Kidney tubule cell (primary cell): ENCODE data around the gene KCNG4.

ENCODE experiments used
- DNase-seq: peaks from one replicate; pipeline ENCODE4 v3.0.0-alpha.2; 2018; ENCODE audit warnings: low spot score

Gene KCNG4

DNA sequence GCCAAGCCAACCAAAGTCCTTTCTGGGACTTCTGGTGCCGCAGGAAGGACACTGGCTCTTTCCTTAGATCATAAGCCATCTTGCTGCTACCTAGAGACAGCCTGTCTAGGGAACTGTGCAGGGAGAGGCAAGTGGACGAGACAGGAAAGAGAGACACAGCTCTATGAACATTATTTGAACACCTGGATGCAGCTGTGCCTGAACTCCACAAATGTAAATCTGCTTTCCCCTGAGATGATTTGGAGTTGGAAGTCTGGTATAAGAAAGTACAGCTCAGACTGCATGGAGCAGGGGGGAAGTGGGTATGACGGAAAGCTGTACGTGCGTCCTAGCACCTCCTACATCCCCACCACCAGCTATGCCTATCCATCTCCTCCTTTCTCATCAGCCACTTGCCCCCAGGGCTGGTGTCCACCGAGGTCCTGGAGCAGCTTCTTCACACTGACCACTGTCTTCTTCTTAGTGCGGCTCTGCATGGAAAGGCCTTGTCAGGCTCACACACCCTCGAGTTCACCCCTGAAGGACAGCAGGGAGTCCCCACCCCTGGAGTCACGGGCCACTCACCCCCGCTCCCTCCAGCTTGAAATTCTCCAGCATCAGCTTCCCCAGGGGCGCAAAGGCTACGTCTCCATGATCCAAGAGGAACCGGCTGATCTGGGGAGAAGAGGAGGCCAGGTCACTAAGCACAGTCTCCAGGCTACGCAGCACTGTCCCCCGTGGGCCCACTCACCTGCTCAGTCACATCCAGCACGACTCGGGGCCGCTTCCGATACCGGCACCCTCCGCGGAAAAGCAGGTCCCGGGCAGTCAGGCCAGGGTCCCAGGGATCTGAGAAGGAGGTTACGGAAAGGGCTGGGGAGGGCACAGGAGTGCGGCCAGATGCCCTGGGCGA, 56.9 kb downstream of the KCNG4 start:
- no peak for DNase-seq

DNA sequence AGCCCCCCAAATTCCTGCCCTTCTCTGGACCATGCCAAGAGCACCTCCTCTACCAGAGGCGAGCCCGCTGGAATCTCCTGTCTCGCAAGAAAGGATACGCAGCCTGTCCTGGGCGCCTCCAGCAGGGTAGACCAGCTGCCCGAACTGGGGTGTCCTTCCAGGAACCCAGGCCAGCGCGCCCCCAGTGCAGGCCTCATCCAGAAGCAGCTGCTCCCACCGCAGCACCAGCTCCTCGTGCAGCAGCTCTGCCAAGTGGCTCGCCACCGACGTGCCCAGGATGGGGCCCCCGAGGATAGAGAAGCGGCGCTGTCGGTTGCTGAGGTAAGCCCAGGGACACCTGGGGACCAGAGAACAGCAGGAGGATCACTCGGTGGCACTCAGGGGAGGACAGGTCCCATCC, 57.7 kb downstream of the KCNG4 start:
- no peak for DNase-seq

DNA sequence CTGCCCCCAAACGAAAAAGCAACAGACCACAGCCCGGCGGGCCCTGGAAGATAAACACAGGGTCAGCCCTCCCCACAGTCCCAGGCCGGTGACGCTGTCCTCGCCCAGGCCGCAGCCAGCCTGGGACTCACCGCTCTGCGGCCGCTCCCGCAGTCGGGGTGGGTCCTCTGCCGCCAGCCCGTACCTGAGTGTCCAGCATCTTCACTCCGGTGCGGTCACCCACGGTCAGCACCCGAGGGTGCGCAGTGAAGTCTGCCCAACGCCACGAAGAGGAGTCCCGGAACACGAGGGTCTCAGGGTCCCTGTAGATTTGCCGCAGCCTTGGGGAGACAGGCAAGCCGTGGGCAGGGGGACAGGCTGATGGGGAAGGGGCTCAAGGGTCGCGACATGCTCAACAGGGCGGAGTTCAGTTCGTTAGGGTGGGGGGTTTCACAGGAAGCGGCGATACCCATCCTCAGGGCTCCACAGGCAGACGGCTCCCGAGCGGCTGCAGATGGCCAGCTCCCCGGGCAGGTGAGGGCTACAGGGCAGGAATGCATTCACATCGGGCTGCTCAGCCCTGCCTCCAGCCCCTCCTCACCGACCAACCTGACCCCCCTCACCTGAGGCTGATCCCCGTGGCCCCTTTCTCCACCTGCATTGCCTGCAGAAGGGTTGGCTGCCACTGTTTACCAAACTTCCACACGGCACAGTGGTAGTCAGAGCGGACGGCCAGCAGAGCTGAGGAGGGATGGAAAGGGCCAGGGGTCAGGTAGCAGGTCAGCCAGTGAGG, 58.5 kb downstream of the KCNG4 start:
- DNase-seq = no peak

DNA sequence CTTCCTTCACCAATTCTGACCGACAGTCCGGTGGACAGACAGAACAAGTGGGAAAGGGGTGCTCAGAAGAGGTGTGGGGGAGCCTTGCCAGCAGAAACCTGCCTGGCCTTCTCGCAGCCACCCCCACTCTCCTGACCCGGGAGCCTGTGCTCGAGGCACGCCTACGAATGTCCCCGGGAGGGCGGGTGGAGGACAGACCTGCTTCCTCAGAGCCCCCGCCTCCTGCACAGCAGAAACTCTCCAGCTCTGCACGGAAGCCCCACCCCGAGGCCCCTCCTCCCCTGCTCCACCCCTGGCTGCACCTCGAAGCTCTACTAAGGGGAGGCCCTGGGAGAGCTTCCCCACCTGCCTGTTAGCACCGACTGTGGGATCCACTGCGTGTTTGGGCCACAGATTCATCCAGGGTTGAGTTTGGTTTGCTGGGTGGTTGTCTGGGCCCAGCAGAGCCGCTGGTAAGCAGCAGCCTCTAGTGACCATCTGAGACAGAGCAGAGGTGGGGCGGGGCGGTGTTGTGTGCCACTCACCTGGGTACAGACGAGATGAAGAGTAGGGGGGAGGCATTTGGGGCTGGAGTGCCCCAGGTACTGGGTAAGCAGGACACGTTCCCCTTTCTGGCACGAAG, 59.2 kb downstream of the KCNG4 start:
- no peak for DNase-seq

DNA sequence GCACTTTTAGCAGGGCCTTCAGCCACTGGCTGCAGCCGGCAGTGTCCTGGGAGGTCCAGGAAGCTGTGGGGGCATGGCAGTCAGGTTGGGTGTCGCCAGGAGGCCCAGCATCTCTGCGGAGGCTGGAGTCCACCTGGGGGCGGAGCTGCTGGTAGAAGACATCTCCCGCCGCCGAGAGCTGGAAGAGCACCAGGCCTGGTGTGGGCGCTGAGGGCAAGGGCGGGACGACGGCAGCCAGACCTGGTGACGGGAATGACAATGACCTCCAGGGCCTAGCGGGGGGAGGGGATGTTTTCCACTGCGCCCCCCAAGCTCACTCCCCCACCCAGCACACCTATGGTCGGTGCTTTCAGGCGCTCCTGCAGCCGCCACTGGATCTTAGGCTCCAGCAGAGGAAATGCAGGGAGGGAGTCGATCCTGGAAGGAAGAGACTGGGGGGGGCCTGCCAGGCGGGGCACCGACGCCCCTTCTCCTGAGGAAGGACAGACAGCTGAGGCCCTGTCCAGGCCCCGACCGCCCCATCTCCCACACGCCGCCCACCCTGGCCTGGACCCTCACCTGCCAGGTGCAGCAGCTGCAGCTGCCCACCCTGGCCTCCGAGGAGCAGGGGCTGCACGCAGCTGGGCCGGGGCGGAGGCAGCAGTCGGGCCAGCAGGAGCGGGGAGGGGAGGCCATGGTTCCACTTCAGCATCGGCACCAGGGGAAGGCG, 60.0 kb downstream of the KCNG4 start:
- DNase-seq = no peak

DNA sequence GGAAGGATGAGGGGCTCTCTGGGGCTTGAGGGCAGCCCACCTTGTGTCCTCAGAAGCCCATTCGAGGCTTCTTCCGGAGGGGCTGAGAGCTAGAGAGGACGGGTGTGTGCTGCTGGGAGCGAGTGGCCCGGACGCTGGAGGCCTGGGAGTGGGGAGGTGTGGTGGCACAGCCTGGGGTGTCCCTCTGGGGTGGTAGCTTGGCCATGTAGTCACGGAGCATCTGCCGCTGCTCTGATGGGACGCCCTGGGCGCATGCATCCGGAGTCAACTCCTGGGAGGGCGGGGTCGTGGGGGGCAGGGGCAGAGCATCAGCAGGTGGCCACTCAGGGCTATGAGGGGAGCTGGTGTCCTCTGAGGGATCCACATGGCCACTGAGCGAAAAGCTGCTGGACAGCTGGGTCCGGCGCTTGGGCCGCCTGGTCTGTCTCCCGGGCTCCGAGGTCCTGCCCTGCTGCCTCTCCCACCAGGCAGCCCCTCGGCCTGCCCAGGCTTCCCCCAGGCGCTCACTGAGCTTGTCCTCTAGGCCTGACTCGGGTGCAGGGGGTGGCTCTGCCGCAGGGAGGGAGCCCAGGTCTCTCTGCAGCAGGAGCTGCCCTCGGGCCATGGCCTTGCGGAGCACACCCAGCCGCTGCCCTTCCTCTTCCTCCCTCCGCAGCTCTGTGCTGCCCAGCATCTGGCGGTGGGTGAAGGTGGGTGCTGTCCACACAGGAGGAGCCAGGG, 60.8 kb downstream of the KCNG4 start:
- no peak for DNase-seq

DNA sequence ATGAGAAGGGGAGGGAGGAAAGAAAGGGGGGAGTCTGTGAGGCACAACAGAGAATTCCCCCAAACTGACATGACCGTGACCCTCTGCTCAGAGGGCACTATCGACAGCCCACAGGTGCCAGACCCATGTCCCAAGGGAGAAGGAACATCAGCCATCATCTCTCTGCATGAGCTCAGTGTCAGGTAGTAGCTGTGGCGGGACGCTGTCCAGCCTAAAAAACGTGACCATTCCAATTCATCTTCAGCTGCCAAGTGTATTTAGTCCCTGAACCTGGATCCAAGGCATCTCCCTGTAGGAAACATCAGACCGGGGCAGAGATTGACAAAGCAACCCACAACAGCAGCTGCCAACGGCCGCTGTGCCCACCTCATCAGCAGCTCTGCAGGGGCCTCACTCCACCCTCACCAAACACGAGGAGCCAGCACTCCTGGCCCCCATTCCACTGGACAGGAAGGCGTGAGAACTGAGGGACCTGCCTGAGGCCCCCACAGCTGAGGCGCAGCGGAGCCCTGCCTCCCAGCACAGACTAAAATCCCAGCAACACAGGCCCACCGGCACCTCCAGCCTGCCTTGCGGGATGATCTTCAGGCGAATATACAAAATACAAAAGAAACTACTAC, 61.6 kb downstream of the KCNG4 start:
- DNase-seq = no peak

DNA sequence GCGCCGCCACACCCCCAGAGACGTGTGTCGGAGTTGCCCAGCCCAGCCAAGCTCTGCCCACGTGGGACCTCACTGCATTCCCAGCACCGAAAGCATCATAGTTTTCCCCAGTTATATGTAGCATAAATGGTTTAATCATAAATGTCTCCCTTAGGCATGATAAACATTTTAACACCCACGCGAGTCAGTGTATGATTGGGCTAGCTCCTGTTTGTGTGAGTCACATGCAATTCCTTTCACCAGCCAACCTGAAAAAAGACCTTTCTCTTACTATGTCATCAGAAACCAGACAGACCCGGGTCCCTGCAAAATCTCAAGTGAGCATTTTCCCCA, 62.1 kb downstream of the KCNG4 start:
- peak; percentile 76 for DNase-seq

DNA sequence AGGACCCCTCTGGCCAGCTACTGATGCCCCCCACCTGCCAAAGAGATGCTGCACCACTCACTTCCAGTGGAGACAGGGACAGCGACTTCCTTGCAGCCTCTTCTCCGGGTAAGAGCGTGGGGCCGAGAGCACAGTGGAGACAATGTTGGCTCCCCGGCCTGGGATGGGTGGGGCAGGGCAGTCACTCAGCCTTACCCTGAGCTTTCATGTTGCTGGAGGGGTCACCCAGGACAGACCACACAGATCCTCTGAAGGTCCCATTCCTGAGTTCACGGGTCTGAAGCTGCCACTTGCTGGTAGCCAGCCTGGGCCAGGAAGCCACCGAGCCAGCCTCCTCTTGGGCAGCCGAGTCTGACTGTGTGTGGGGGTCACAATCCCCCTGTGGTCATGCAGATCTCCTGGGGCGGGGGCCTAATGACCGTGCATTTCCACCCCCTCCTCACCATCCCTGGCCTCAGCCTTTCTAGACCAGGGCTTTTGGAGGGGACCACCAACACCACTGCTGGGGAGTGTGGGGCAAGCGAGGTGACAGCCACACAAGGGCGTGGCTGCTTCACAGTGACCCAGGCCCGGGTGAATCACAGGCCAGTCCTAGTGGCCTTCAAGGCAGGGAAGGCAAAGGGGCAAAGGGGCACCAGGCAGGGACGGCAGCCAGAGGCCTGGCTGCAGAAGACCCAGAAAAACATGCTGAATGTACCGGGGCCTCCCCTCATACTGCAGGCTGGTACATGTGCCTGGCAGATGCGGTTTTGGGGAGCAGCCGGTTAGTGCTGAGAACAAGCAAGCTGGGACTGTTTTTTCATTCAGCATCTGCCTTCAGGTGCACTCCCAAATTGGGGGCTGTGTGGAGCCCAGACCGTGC, 63.4 kb downstream of the KCNG4 start:
- peak; percentile 9 for DNase-seq

DNA sequence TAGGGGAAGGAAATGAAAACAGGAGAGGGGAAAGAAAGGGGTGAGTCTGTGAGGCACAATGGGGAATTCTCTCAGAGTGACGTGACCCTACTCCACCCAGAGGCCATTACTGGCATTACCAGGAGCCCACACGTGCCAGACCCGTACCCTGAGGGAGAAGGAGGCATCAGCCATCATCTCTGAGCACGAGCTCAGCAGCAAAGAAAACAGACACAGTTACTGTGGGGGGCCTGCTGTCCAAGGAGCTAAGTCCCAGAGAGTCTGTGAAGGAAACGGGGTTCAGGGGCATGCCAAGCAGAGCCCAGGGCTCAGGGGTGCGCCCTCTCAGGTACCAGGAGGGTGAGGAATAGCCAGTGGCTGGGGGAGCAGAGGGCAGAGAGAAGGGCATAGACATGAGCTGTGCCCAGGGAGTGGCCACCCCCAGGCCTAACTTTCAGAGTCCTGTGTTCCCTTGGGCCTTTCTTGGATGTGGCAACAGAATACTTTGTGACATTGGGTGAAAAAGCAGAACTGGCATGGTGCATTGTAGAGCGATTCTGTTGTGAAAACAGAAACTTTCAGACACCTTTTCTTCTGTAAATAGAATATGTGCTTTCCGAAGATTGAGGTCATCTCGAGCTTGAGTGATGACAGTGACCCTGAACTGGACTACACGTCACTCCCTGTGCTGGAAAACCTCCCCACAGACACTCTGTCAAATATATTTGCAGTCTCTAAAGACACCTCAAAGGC, 64.3 kb downstream of the KCNG4 start:
- DNase-seq = peak; percentile 52

DNA sequence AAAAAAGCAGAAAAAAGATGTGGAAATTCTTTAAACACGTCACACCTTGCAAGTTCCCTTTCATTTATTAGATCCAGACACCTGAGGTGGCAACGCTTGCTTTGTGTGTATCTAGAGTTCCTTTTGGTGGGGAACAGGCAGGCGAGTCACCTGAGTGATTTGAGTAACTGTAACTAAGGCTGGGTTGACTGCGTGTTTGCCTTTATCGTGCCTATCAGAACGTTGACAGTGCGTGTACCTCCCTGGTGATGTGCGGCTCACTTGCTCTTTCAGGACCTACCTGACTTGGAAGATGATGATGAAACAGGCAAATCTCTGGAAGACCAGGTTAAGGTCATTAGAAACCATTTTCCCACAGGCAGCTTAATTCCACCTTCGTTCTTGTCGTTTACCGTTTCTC, 65.4 kb downstream of the KCNG4 start:
- DNase-seq = no peak

DNA sequence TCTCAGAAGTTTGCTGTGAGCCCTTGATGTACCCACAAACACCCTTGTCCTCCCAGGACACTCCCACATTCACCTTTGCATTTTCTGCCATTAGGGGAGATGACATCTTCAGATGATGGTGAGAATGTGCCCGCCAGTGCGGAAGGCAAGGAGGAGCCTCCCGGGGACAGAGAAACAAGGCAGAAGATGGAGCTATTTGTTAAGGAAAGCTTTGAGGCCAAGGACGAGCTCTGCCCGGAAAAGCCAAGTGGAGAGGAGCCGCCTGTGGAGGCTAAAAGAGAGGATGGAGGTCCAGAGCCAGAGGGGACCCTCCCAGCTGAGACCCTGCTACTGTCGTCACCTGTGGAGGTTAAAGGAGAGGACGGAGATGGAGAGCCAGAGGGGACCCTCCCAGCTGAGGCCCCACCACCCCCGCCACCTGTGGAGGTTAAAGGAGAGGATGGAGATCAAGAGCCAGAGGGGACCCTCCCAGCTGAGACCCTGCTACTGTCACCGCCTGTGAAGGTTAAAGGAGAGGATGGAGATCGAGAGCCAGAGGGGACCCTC, 70.0 kb downstream of the KCNG4 start:
- no peak for DNase-seq
